ENCODE measurements around the gene AIF1L.
A peak's percentile ranks its signal among the peaks of the same experiment; 100 is the strongest.

AIF1L gene

DNA sequence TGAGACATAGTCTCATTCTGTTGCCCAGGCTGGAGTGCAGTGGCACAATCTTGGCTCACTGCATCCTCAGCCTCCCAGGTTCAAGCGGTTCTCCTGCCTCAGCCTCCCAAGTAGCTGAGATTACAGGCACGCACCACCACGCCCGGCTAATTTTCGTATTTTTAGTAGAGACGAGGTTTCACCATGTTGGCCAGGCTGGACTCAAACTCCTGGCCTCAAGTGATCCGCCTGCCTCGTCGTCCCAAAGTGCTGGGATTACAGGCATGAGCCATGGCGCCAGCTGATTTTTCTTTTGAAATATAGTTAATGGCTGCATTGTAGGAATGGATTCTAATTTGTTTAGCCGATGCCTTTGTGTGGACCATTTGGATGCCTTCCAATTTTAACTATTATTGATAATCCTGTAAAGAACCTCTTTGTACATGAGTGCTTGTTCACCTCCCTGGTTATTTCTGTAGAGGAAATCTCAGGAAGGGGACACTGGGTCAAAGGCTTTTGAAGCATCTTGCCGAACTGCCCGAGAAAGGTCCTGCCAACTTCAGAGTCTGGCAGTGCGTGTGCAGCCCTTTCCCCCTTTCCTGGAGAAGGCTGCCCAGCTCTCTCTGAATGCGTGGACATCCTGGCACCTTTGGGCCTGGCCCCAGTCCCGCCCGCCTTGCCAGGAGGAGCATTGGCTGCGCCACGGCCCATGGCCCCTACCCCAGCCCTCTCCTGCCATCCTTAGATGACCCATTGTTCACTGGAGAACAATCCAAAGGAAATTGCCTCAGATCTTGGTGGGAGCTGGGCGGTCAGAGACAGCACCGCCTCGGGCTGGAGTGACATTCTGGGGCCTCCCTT lies 20.2 kb downstream of the AIF1L start:
- DNase-seq (ENCODE audit: low read depth in 2 of 2): peak; percentile 13 to 22
- TF ChIP-seq, protein P1, sequence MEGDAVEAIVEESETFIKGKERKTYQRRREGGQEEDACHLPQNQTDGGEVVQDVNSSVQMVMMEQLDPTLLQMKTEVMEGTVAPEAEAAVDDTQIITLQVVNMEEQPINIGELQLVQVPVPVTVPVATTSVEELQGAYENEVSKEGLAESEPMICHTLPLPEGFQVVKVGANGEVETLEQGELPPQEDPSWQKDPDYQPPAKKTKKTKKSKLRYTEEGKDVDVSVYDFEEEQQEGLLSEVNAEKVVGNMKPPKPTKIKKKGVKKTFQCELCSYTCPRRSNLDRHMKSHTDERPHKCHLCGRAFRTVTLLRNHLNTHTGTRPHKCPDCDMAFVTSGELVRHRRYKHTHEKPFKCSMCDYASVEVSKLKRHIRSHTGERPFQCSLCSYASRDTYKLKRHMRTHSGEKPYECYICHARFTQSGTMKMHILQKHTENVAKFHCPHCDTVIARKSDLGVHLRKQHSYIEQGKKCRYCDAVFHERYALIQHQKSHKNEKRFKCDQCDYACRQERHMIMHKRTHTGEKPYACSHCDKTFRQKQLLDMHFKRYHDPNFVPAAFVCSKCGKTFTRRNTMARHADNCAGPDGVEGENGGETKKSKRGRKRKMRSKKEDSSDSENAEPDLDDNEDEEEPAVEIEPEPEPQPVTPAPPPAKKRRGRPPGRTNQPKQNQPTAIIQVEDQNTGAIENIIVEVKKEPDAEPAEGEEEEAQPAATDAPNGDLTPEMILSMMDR (IDR thresholded peaks at IDR 0.05; ENCODE audit: low read depth, low read length): no peak
- H3K4me3 ChIP-seq (replicated peaks in 1 of 2; ENCODE audit: low read depth in 2 of 2, low read length in 2 of 2): no peak overlapping the region

DNA sequence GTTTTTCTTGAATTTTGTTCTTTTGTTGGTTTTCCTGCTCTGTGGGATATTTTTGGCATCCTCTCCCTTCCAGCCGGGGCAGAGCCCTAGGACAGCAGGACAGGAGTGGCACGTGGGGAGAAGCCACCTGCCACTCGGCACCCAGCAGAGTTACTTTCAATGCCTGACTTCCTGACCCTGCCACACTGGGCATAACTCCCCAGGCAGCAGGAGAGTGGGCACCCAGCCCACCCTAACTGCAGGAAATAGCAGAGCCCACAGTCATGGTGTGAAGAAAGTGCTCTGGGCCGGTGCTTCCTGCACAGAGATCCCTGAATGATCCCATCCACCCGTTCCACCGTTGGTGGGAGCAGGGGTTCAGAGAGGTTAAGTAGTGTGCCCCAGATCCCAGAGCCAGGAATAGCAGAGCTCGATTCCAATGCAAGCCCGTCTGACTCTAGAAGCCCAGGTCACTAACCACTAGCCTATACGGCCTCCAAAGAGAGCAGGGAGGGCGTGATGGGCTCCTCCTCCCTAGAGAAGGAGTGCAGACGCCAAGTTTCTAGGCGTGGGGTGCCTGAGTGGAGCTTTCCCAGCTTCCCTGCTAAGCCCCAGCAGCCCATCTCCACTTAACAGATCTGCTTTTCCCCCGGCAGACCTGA lies 20.9 kb downstream of the AIF1L start:
- DNase-seq (ENCODE audit: low read depth in 2 of 2): peak; percentile 15 to 36
- no peak overlapping the region for H3K4me3 ChIP-seq (replicated peaks in 1 of 2; ENCODE audit: low read depth in 2 of 2, low read length in 2 of 2)

DNA sequence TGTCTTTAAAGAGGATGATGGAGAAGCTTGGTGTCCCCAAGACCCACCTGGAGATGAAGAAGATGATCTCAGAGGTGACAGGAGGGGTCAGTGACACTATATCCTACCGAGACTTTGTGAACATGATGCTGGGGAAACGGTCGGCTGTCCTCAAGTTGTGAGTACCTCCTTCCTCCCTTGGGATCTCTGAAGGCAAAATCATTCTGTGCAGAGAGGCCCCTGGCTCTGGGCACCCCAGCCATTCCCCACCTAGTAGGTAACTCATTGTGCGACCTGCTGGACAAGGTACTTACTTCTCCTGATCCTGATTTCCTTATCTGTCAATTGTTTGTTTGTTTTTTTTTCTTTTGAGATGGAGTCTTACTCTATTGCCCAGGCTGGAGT lies 21.4 kb downstream of the AIF1L start:
- no peak overlapping the region for H3K4me3 ChIP-seq (replicated peaks in 1 of 2; ENCODE audit: low read depth in 2 of 2, low read length in 2 of 2)
- no peak for DNase-seq (ENCODE audit: low read depth in 2 of 2)
- TF ChIP-seq, protein P1 (IDR thresholded peaks at IDR 0.05; ENCODE audit: low read depth, low read length): no peak

More for the DNA sequence above, 20.9 kb downstream of the AIF1L start:
- TF ChIP-seq, protein P1 (IDR thresholded peaks at IDR 0.05; ENCODE audit: low read depth, low read length): no peak

DNA sequence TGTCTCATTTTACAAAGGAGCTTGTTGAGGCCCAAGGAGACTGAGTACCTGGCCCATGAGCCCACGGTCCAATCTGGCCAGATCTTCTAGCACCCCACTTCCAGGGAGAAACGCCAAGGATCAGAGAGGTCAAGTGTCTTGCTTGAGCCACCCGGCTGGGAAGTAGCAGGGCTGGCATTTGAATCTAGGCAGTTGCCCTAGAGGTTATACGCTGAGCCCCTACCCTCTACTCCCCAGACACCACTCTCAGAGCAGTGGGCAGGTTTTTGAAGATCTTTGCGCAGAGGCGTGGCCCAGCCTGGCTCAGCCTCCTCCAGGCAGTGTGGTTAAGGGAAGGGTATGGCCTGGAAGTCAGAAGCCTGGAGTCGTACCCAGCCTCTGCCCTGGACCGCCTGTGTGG lies 23.3 kb downstream of the AIF1L start:
- TF ChIP-seq, protein P1 (IDR thresholded peaks at IDR 0.05; ENCODE audit: low read depth, low read length): no peak
- no peak overlapping the region for H3K4me3 ChIP-seq (replicated peaks in 1 of 2; ENCODE audit: low read depth in 2 of 2, low read length in 2 of 2)
- DNase-seq (ENCODE audit: low read depth in 2 of 2): no peak

DNA sequence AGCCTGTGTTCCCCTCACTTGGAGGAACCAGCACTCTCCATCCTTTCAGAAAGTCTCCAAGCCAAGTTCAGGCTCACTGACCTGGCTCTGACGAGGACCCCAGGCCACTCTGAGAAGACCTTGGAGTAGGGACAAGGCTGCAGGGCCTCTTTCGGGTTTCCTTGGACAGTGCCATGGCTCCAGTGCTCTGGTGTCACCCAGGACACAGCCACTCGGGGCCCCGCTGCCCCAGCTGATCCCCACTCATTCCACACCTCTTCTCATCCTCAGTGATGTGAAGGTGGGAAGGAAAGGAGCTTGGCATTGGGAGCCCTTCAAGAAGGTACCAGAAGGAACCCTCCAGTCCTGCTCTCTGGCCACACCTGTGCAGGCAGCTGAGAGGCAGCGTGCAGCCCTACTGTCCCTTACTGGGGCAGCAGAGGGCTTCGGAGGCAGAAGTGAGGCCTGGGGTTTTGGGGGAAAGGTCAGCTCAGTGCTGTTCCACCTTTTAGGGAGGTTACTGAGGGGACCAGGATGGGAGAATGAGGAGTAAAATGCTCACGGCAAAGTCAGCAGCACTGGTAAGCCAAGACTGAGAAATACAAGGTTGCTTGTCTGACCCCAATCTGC lies 24.4 kb downstream of the AIF1L start:
- H3K4me3 ChIP-seq (replicated peaks in 1 of 2; ENCODE audit: low read depth in 2 of 2, low read length in 2 of 2): no peak overlapping the region
- TF ChIP-seq, protein P1 (IDR thresholded peaks at IDR 0.05; ENCODE audit: low read depth, low read length): no peak
- no peak for DNase-seq (ENCODE audit: low read depth in 2 of 2)

DNA sequence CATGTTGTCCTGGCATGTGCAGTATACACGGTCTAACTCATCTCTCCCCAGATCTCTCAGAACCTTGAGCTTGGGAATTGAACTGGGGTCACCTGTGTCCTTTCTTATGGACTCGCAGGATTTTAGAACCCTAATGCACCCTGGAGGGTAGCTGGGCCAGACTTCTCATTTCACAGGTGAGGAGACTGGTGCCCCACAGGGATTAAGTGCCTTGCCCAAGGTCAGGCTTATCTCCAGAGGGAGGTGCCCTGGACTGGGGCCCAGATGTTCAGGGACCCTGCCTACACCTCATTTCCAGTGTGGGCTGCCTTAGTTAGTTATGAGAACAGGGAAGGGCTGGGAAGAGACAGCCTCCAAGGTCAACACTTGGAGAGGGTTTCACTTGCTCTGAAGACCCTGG lies 25.0 kb downstream of the AIF1L start:
- DNase-seq (ENCODE audit: low read depth in 2 of 2): no peak
- H3K4me3 ChIP-seq (replicated peaks in 1 of 2; ENCODE audit: low read depth in 2 of 2, low read length in 2 of 2): no peak overlapping the region

More for the DNA sequence above, 25.0 kb downstream of the AIF1L start:
- TF ChIP-seq, protein P1 (IDR thresholded peaks at IDR 0.05; ENCODE audit: low read depth, low read length): no peak

Data from cardiac fibroblast (primary cell).